Muscle of leg (tissue), 11 donors: ENCODE data around the gene PGPEP1. TPM values are rescaled to one million over a fixed set of nuclear protein-coding genes. Genes with fewer than 3 reads are reported as not detected.

Experiments
- DNase-seq: peaks from one replicate; pipeline ENCODE4 v3.0.0; 2013
- H3K27ac ChIP-seq: one replicate; pipeline ENCODE4 v1.5.1; 2013; ENCODE audit warnings: mild to moderate bottlenecking, low read length, control low read depth
- H3K27me3 ChIP-seq: one replicate; pipeline ENCODE4 v1.6.1; 2013; ENCODE audit warnings: low read length; ENCODE audit not compliant: control insufficient read depth, insufficient read depth
- H3K36me3 ChIP-seq: one replicate; pipeline ENCODE4 v1.6.1; 2013; ENCODE audit warnings: low read length; ENCODE audit not compliant: control insufficient read depth, insufficient read depth
- H3K4me1 ChIP-seq: one replicate; pipeline ENCODE4 v1.6.1; 2013; ENCODE audit warnings: low read length; ENCODE audit not compliant: control insufficient read depth, insufficient read depth
- H3K4me3 ChIP-seq: one replicate; pipeline ENCODE4 v1.5.1; 2013; ENCODE audit warnings: low read length, control low read depth
- H3K9me3 ChIP-seq: replicated peaks from 2 replicates; pipeline ENCODE4 v1.6.1; 2013; ENCODE audit warnings: low read depth, low read length; ENCODE audit not compliant: control insufficient read depth
- WGBS: methylation state at CpG from one replicate; pipeline ENCODE4 v1.1.5; 2013; ENCODE audit warnings: missing lambda C conversion rate; ENCODE audit not compliant: insufficient coverage; 5-methylcytosine and 5-hydroxymethylcytosine counted together
- polyA plus RNA-seq, 8 donors: library from polyadenylated mRNA; unstranded; fragments of 120-200 nt; gene quantifications; one replicate each; pipeline versions ENCODE4 v1.2.1 to v1.2.3, GENCODE V29; 2013; ENCODE audit warnings: inconsistent platforms in 1 of 8, low replicate concordance in 1 of 8; ENCODE audit not compliant: insufficient read length in 8 of 8, insufficient read depth in 1 of 8
- total RNA-seq: library from RNA; stranded (reverse); fragments of 120-200 nt; gene quantifications from one replicate; pipeline ENCODE4 v1.2.4, GENCODE V29; 2013

PGPEP1 gene
- total and polyA plus RNA-seq, 9 donors = 7.7 to 14.9 (median 9.5) TPM

DNA sequence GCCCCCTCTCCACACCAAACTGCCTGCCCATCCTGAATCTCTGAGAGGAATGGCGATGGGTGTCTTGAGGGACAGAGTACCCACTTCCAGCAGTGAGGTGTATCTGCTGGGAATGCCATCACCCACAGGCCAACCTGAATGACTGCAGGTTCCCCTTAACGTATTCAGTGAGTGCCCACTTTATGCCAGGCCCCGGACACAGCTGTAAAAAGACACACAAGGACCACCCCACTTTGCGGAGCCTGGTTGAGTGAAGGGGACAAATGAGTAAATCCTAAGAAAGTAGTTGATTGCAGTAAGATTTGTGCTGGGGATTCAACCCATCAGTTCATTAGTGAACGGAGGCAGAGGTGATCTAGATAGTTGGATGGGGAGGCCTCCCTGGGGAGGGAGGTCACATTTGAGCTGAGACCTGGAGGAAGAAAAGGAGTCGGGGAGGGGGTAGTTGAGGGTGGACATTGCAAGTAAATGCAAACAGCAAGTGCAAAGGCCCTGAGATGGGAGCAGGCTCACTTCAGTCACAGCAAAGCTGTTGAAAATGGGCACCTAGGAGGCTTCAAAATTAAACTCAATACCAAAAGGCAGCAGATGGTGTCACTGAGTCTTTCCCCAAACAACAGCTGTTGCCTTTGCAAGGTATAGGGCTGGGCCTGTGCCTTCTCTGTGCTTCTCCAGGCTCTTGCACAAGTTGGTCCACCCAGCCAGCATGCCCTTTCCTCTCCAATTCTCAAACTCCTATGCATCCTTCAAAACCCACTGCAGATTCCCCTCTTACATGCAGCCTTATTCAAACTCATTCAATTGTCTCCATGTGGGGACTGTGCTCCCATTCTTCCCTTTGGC lies 49.9 kb downstream of the PGPEP1 start:
- Histone ChIP-seq H3K9me3 (peaks cover 2% of the 10 kb centered on the region), H3K27ac (no peak overlapping the region), H3K36me3 (no peaks in the 10 kb centered on the region), H3K4me3 (no peak overlapping the region), H3K27me3 (peaks cover 37% of the 10 kb centered on the region), H3K4me1 (peaks cover 21% of the 10 kb centered on the region)
- WGBS = 84% methylated on average over 2 of the region's 6 CpGs
- DNase-seq = no peak

DNA sequence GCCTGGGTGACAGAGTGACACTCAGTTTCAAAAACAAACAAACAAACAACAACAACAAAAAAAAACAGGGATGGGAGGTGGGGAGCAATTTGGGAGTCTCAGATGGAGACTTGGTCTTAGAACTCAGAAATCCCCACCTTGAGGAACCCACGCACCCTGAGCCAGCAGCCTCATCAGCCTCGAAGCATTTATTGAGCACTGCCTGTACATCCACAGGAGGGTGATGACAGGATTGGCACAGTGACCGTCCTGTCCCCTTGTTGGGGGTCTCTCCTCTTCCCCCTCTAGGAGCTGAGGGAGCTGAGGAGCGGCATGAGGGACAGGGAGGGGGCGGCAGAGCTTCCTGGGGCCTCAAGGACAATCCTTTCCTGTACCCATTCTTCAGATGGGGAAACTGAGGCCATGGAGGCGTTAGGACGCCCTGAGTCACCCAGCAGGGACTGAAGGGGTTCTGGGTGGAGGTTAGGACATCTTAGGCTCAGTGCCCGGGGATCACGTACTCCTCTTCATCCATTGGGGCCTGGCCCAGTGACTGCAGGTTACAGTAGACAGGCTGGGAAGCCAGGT lies 51.2 kb downstream of the PGPEP1 start:
- DNase-seq = no peak
- Histone ChIP-seq H3K9me3 (peaks cover 2% of the 10 kb centered on the region), H3K4me1 (peaks cover 14% of the 10 kb centered on the region), H3K4me3 (no peak overlapping the region), H3K36me3 (no peaks in the 10 kb centered on the region), H3K27me3 (peaks cover 34% of the 10 kb centered on the region), H3K27ac (no peak overlapping the region)
- 81% methylated on average over 3 of the region's 9 CpGs for WGBS

GRCh38 chr19:18392417-18392816 lies 52.0 kb downstream of the PGPEP1 start:
- peaks cover 2% of the 10 kb centered on the region for H3K9me3 ChIP-seq
- no CpG with 5 or more reads among the region's 11 CpGs for WGBS
- peaks cover 18% of the 10 kb centered on the region for H3K4me1 ChIP-seq
- no peak overlapping the region for H3K4me3 ChIP-seq
- peak overlapping the region; percentile 1 for H3K27ac ChIP-seq
- H3K27me3 ChIP-seq = peaks cover 33% of the 10 kb centered on the region
- DNase-seq = peak; percentile 54
- no peaks in the 10 kb centered on the region for H3K36me3 ChIP-seq

DNA sequence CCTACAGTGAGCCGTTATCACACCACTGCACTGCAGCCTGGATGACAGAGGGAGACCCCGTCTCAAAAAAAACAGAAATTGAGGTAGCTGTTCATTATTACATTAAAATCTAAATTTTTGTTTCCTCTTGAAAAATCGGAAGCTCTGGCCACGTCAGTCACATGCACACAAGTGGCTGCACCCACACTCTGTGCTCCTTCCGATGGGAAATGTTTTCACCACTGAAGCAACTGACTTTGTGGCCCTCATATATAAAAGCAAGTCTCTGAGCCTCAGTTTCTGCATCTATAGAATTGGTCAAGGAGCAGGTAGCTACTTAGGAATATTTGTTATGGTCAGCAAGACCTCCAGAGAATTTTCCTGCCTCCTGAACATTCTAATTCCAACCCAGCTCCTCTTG lies 52.5 kb downstream of the PGPEP1 start:
- no peak overlapping the region for H3K4me3 ChIP-seq
- DNase-seq = no peak
- peaks cover 2% of the 10 kb centered on the region for H3K9me3 ChIP-seq
- no CpG with 5 or more reads among the region's 5 CpGs for WGBS
- peaks cover 21% of the 10 kb centered on the region for H3K4me1 ChIP-seq
- H3K36me3 ChIP-seq = no peaks in the 10 kb centered on the region
- H3K27ac ChIP-seq = peak overlapping the region; percentile 9
- peaks cover 35% of the 10 kb centered on the region for H3K27me3 ChIP-seq

GRCh38 chr19:18393836-18394235 lies 53.4 kb downstream of the PGPEP1 start:
- peak; percentile 58 for DNase-seq
- peaks cover 2% of the 10 kb centered on the region for H3K9me3 ChIP-seq
- no peaks in the 10 kb centered on the region for H3K36me3 ChIP-seq
- no peak overlapping the region for H3K4me3 ChIP-seq
- WGBS = 43% methylated on average over 7 of the region's 7 CpGs
- peaks cover 31% of the 10 kb centered on the region for H3K27me3 ChIP-seq
- H3K27ac ChIP-seq = peak overlapping the region; percentile 3
- H3K4me1 ChIP-seq = peaks cover 12% of the 10 kb centered on the region

- Histone ChIP-seq H3K4me1 (peaks cover 15% of the 10 kb centered on the region), H3K27ac (no peak overlapping the region), H3K9me3 (no peaks in the 10 kb centered on the region), H3K36me3 (no peaks in the 10 kb centered on the region), H3K27me3 (peaks cover 17% of the 10 kb centered on the region), H3K4me3 (peak overlapping the region; percentile 26)
- DNase-seq = no peak
- 62% methylated on average over 37 of the region's 37 CpGs for WGBS
Observed at GRCh38 chr19:18396471-18397241, 56.3 kb downstream of the PGPEP1 start.

DNA sequence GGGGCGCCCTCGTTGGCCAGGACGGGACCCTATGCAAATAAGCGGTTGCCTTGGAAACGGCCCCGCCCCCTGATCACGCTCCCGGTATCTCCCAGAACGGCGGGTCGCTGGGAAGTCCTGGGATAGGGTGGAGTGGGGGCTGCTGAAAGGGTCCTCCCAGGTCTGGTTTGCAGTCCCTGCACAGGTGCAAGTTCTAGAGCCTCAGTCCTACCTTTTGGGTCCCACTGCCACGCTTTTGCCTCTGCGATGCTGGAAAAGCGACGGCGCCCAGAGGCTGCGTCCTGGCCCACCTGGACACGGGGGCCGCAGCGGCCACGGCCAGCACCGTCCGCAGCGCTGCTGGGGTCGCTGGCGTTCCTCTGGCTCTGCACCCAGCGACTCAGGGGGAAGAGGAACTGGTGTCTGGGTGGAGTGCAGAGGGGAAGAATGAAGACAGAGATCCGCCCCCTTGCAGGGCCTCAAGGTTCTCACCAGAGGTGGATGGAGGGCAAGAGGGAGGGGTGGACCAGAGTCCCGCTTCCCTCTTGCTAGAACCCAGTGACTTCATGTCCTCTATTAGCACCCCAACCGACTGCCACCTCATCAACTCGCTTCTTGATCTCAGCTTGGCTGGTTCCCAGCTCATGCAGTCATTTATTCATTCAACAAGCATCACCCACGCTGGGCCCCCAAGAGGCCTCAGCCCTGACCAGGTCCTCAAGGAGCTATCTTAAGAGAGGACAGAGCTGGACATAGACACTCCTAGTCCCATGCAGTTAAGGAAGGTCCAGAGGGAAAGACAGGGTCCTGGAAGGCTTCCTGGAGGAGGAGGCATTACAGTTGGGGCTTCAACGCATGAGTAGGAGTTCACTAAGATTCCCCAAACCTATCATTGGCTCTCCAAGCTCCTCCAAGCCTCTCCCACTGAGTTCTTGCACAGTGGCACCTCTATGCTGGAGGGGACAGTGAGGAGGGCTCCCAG lies 57.1 kb downstream of the PGPEP1 start, which contains the start of gene LRRC25:
LRRC25 (minus strand) TSS at position 381 of the 961 bp plus-strand sequence. CDS start 659 bp downstream, outside the sequence.
- DNase-seq = peak; percentile 76
- peaks cover 17% of the 10 kb centered on the region for H3K27me3 ChIP-seq
- no peaks in the 10 kb centered on the region for H3K36me3 ChIP-seq
- no peaks in the 10 kb centered on the region for H3K9me3 ChIP-seq
- H3K27ac ChIP-seq = no peak within 1 kb of the TSS
- peaks cover 22% of the 10 kb centered on the region for H3K4me1 ChIP-seq
- peak within 1 kb of the TSS; percentile 26 for H3K4me3 ChIP-seq
- 10% methylated on average over 20 of the region's 33 CpGs for WGBS

DNA sequence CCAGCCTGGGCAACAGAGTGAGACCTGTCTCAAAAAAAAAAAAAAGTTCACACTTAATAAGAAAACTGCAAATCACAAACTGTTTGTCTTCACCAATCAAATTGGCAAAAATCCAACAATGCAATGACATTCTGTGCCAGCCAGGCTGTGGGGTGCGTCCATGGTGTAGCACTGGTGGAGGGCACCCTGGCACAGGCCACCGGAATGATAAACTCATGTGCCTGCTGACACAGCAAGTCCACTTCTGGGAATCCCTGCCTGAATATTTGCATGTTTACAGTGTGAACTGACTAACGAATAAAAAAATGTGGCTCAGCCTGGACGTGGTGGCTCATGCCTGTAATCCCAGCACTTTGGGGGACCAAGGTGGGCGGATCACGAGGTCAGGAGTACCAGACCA lies 58.6 kb downstream of the PGPEP1 start:
- no peak overlapping the region for H3K27ac ChIP-seq
- peaks cover 34% of the 10 kb centered on the region for H3K4me1 ChIP-seq
- no peak overlapping the region for H3K4me3 ChIP-seq
- DNase-seq = peak; percentile 49
- H3K9me3 ChIP-seq = no peaks in the 10 kb centered on the region
- WGBS = 68% methylated on average over 6 of the region's 6 CpGs
- no peaks in the 10 kb centered on the region for H3K36me3 ChIP-seq
- peaks cover 17% of the 10 kb centered on the region for H3K27me3 ChIP-seq

DNA sequence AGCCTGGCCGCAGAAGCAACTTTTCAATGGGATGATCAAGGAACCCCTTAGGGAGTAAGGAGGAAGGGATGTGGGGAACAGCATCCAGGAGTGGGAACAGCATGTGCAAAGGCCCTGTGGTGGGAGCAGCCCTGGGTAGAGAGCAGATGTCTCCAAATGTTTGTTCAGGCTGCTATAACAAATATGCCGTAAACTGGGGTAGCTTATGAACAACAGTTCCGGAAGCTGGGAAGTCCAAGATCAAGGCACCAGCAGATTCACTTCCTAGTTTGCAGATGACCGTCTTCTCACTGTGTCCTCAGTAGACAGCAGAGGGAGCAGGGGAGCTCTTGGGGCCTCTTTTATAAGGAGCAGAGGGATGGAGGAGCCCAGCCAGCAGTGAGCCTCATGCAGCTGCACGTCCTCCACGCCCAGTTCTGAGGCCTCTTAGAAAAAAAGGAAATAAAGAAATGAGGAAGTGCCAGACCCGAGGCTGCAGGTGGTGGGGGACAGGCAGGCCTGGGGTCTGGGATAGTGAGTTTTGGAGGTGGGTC lies 61.2 kb downstream of the PGPEP1 start:
- H3K9me3 ChIP-seq = no peaks in the 10 kb centered on the region
- H3K4me3 ChIP-seq = no peak overlapping the region
- peaks cover 14% of the 10 kb centered on the region for H3K27me3 ChIP-seq
- peak; percentile 96 for DNase-seq
- peaks cover 33% of the 10 kb centered on the region for H3K4me1 ChIP-seq
- peak overlapping the region; percentile 84 for H3K27ac ChIP-seq
- H3K36me3 ChIP-seq = no peaks in the 10 kb centered on the region
- WGBS = 23% methylated on average over 6 of the region's 7 CpGs
